Fibroblast of lung (primary cell): ENCODE data around the gene ARVCF. TPM values are rescaled to one million over a fixed set of nuclear protein-coding genes. Genes with fewer than 3 reads are reported as not detected.

Source experiments
- DNase-seq, 2 donors: peaks; one replicate each; pipeline versions ENCODE4 v3.0.0 to v3.0.0-alpha.2; 2010; ENCODE audit warnings: low read depth in 2 of 2
- H2AFZ ChIP-seq: 2 replicates; pipeline ENCODE4 v1.5.1; 2012; ENCODE audit warnings: low read length, control low read depth, inconsistent platforms
- H3K27ac ChIP-seq: 2 replicates; pipeline ENCODE4 v1.5.1; 2011; ENCODE audit warnings: low read length, control low read depth; ENCODE audit not compliant: insufficient read depth
- H3K27me3 ChIP-seq: 2 replicates; pipeline ENCODE4 v1.5.1; 2011; ENCODE audit warnings: mild to moderate bottlenecking, low read length; ENCODE audit not compliant: control insufficient read depth, insufficient read depth
- H3K36me3 ChIP-seq: 2 replicates; pipeline ENCODE4 v1.5.1; 2011; ENCODE audit warnings: low read length; ENCODE audit not compliant: control insufficient read depth, insufficient read depth
- H3K4me1 ChIP-seq: 2 replicates; pipeline ENCODE4 v1.5.1; 2011; ENCODE audit warnings: low read length; ENCODE audit not compliant: control insufficient read depth, insufficient read depth; ENCODE audit errors: extremely low read depth
- H3K4me2 ChIP-seq: 2 replicates; pipeline ENCODE4 v1.5.1; 2011; ENCODE audit warnings: low read length, control low read depth; ENCODE audit not compliant: insufficient read depth; ENCODE audit errors: extremely low read depth
- H3K4me3 ChIP-seq, 4 experiments: fragments of 200-600 bp in 1 of 4; sonication (generic) in 1 of 4; replicated peaks in 1 of 4; 2 replicates each; pipeline ENCODE4 v1.5.1; 2011 to 2016; ENCODE audit warnings: low read length in 4 of 4, low read depth in 3 of 4, mild to moderate bottlenecking in 3 of 4, control low read depth in 2 of 4, inconsistent platforms in 1 of 4, mixed read lengths in 1 of 4; ENCODE audit not compliant: insufficient read depth in 1 of 4; ENCODE audit errors: control extremely low read depth in 1 of 4
- H3K79me2 ChIP-seq: 2 replicates; pipeline ENCODE4 v1.5.1; 2012; ENCODE audit warnings: mild to moderate bottlenecking, low read length, inconsistent platforms; ENCODE audit not compliant: control insufficient read depth, insufficient read depth
- H3K9ac ChIP-seq: 2 replicates; pipeline ENCODE4 v1.5.1; 2011; ENCODE audit warnings: mild to moderate bottlenecking, low read length, control low read depth; ENCODE audit not compliant: insufficient read depth
- H3K9me3 ChIP-seq: 2 replicates; pipeline ENCODE4 v1.5.1; 2012; ENCODE audit warnings: low read depth, low read length; ENCODE audit not compliant: control insufficient read depth, insufficient read depth
- H4K20me1 ChIP-seq: 2 replicates; pipeline ENCODE4 v1.5.1; 2011; ENCODE audit warnings: low read length; ENCODE audit not compliant: control insufficient read depth, insufficient read depth; ENCODE audit errors: extremely low read depth
- EZH2 ChIP-seq: IDR thresholded peaks from 2 replicates; pipeline ENCODE4 v1.5.1; 2012; ENCODE audit warnings: low read length, control low read depth, mild to moderate bottlenecking; ENCODE audit errors: missing control alignments
- polyA plus RNA-seq, 2 donors: library from polyadenylated mRNA; depleted of rRNA in 1 of 2; stranded (reverse) in 1 of 2; unstranded in 1 of 2; fragments of >200 nt; gene quantifications; 2 replicates each; pipeline ENCODE4 v1.2.1, GENCODE V29; 2011 to 2012; ENCODE audit warnings: missing spikeins in 1 of 2
- total RNA-seq: library from RNA; depleted of rRNA; stranded (reverse); fragments of >200 nt; gene quantifications from 2 replicates; pipeline ENCODE4 v1.2.1, GENCODE V29; 2014
- TF ChIP-seq, protein P1 (sequence below), 2 donors: IDR thresholded peaks in 1 of 2; conservative IDR thresholded peaks in 1 of 2; 1 replicate in 1 of 2; 2 replicates in 1 of 2; pipeline ENCODE4 v1.5.1; 2011 to 2012; ENCODE audit warnings: low read length in 2 of 2, control low read depth in 1 of 2, inconsistent platforms in 1 of 2, low read depth in 1 of 2, mild to moderate bottlenecking in 1 of 2

Gene ARVCF
- total and polyA plus RNA-seq, 2 donors (not counting 1 experiment from before 2014, with no cell fraction given) = 2.0 to 15.7 TPM

DNA sequence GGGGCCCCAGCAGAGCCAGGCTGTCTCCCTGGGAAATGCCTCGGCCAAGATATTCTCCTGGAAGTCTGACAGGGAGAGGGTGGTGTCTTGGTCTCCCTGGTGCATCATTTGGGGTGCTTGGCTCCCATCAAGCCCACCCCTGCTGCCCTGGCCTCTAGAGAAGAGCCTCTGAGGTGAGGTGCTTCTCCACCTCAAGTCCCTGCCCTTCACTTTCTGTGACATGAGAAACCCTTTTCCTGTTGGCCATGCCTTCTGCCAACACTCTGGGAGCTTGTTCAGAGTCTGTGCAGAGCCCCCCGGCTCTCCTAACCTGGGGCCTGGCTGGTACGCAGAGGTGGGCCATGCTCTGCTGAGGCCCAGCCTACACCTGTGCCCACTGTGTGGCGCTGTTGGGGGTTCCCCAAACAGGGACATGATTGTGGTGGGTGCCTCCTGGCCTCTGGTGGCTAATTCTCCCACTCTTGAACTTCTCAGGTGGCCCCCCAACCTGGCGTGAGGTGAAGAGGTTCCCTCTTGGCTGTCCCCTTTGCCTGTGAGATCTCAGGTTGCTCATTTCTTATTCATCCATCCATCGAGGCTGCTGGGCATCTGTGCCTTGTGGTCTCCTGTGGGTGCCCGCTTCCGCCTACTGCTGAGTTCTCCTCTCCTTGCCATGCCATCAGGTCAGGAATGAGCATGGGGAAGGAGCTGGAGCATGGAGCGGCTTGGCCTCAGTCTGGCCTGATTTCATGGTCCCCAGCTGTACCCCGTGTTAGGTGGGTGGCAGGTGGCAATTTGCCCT is 44.3 kb upstream of the ARVCF start:
- Histone ChIP-seq H2AFZ (no peak overlapping the region), H3K27me3 (no peaks in the 10 kb centered on the region), H3K36me3 (peaks cover 8% of the 10 kb centered on the region), H3K4me3 (no peak overlapping the region), H4K20me1 (no peaks in the 10 kb centered on the region), H3K4me1 (no peaks in the 10 kb centered on the region), H3K4me2 (no peak overlapping the region), H3K9ac (no peak overlapping the region), H3K9me3 (no peaks in the 10 kb centered on the region), H3K27ac (no peak overlapping the region), H3K79me2 (no peaks in the 10 kb centered on the region)
- TF ChIP-seq, protein P1, sequence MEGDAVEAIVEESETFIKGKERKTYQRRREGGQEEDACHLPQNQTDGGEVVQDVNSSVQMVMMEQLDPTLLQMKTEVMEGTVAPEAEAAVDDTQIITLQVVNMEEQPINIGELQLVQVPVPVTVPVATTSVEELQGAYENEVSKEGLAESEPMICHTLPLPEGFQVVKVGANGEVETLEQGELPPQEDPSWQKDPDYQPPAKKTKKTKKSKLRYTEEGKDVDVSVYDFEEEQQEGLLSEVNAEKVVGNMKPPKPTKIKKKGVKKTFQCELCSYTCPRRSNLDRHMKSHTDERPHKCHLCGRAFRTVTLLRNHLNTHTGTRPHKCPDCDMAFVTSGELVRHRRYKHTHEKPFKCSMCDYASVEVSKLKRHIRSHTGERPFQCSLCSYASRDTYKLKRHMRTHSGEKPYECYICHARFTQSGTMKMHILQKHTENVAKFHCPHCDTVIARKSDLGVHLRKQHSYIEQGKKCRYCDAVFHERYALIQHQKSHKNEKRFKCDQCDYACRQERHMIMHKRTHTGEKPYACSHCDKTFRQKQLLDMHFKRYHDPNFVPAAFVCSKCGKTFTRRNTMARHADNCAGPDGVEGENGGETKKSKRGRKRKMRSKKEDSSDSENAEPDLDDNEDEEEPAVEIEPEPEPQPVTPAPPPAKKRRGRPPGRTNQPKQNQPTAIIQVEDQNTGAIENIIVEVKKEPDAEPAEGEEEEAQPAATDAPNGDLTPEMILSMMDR (conservative IDR thresholded peaks at IDR 0.05 in 1 of 2, IDR thresholded peaks at IDR 0.05 in 1 of 2; ENCODE audit: low read depth in 1 of 2, low read length in 2 of 2) = no peak
- no peak for TF ChIP-seq EZH2
- no peak for DNase-seq

DNA sequence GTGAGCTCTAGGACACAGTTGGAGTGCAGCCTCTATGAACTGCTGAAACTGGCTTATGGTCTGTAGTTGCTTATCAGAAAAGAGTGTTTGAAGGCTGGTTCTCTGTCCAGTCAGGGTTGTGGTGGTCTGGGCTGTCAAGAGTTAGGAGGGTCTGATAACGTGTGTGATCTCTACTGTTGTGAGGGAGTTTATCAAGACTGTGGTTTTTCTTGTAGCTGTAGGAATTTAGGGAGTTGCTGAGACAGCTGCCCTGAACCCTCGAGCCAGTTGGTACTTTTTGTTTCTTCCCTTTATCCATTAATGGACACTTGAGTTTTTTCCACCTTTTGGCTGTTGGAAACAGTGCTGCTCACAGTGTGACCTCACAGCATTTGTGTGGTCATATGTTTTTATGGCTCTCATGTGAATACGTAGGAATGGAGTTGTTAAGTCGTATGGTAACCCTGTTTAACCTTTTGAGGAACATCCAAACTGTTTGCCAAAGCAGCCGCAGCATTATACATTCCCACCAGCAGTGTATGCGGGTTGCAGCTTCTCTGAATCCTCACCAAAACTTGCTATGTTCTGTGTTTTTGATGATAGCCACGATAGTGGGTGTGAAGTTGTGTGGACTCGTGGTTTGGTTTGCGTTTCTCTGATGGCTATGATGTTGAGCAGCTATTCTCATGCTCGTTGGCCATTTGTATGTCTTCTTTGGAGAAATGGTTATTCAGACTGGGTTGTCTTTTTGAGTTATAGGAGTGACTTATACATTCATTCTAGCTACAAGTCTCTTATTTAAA is 42.6 kb upstream of the ARVCF start:
- Histone ChIP-seq H4K20me1 (no peaks in the 10 kb centered on the region), H3K4me1 (no peaks in the 10 kb centered on the region), H2AFZ (no peak overlapping the region), H3K9ac (no peak overlapping the region), H3K27me3 (no peaks in the 10 kb centered on the region), H3K79me2 (no peaks in the 10 kb centered on the region), H3K4me2 (no peak overlapping the region), H3K4me3 (no peak overlapping the region), H3K9me3 (no peaks in the 10 kb centered on the region), H3K27ac (no peak overlapping the region), H3K36me3 (peaks cover 8% of the 10 kb centered on the region)
- no peak for TF ChIP-seq EZH2
- TF ChIP-seq, protein P1 (conservative IDR thresholded peaks at IDR 0.05 in 1 of 2, IDR thresholded peaks at IDR 0.05 in 1 of 2; ENCODE audit: low read depth in 1 of 2, low read length in 2 of 2) = no peak
- DNase-seq = no peak

DNA sequence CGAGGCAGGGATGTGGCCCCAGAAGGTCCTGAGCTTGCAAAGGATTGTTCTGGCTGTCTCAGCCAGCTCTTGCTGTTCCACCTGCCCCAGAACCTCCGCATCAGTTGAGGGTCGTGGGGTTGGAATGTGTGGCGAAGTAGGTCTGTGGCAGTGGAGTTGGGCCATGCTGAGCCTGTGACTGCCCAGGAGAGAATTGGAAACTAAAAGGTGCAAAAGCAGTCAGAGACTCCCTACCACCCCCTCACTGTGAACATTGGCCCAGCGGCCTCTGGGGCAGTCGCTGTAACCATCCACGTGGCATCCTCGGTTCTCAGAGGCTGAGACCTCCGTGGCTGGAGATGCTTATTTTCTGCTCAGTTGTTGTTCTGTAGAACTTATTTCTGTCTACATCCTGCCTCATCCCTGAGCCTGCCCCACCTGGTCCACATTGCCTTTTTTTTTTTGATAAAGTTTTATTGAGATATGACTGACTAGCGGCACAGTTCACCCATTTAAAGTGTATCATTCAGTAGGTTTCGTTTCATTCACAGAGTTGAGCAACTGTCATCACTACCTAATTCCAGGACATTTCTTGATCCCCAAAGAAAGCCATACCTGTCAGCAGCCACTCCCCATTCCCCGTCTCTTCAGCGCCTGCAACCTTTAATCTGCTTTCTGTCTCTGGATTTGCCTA is 41.1 kb upstream of the ARVCF start:
- no peak overlapping the region for H2AFZ ChIP-seq
- peaks cover 6% of the 10 kb centered on the region for H3K36me3 ChIP-seq

More for the DNA sequence above, 41.1 kb upstream of the ARVCF start:
- no peak overlapping the region for H3K9ac ChIP-seq
- H3K27me3 ChIP-seq = no peaks in the 10 kb centered on the region
- no peak overlapping the region for H3K27ac ChIP-seq
- no peaks in the 10 kb centered on the region for H4K20me1 ChIP-seq
- DNase-seq = no peak
- H3K4me1 ChIP-seq = no peaks in the 10 kb centered on the region
- H3K4me3 ChIP-seq = no peak overlapping the region
- no peaks in the 10 kb centered on the region for H3K79me2 ChIP-seq
- H3K9me3 ChIP-seq = no peaks in the 10 kb centered on the region
- TF ChIP-seq, protein P1 (conservative IDR thresholded peaks at IDR 0.05 in 1 of 2, IDR thresholded peaks at IDR 0.05 in 1 of 2; ENCODE audit: low read depth in 1 of 2, low read length in 2 of 2) = no peak
- no peak for TF ChIP-seq EZH2
- no peak overlapping the region for H3K4me2 ChIP-seq
